Measurements from ENCODE around the gene MAEA. TPM values are rescaled to one million over a fixed set of nuclear protein-coding genes. Genes with fewer than 3 reads are reported as not detected.

MAEA gene
- total RNA-seq, 4 donors from 2014 or later: 33.1 to 60.1 (median 50.5) TPM

DNA sequence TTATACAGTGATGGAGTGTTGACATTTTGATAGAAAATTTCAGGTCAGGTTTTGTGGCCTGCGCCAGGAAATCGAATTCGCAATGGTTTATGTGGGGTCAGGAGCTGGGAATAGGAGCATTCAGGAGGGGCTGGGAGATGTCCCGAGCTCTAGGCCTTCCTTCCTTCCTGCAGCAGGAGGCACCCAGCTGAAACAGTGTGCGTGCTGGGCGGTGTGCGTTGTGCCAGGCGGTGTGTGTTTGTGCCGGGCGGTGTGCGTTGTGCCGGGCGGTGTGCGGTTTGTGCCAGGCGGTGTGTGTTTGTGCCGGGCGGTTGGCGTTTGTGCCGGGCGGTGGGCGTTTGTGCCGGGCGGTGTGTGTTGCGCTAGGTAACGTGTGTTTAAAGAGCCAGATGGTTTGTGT is 59.1 kb downstream of the MAEA start:
- TF ChIP-seq, protein P1, sequence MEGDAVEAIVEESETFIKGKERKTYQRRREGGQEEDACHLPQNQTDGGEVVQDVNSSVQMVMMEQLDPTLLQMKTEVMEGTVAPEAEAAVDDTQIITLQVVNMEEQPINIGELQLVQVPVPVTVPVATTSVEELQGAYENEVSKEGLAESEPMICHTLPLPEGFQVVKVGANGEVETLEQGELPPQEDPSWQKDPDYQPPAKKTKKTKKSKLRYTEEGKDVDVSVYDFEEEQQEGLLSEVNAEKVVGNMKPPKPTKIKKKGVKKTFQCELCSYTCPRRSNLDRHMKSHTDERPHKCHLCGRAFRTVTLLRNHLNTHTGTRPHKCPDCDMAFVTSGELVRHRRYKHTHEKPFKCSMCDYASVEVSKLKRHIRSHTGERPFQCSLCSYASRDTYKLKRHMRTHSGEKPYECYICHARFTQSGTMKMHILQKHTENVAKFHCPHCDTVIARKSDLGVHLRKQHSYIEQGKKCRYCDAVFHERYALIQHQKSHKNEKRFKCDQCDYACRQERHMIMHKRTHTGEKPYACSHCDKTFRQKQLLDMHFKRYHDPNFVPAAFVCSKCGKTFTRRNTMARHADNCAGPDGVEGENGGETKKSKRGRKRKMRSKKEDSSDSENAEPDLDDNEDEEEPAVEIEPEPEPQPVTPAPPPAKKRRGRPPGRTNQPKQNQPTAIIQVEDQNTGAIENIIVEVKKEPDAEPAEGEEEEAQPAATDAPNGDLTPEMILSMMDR (IDR thresholded peaks at IDR 0.05; ENCODE audit: low read depth): no peak

DNA sequence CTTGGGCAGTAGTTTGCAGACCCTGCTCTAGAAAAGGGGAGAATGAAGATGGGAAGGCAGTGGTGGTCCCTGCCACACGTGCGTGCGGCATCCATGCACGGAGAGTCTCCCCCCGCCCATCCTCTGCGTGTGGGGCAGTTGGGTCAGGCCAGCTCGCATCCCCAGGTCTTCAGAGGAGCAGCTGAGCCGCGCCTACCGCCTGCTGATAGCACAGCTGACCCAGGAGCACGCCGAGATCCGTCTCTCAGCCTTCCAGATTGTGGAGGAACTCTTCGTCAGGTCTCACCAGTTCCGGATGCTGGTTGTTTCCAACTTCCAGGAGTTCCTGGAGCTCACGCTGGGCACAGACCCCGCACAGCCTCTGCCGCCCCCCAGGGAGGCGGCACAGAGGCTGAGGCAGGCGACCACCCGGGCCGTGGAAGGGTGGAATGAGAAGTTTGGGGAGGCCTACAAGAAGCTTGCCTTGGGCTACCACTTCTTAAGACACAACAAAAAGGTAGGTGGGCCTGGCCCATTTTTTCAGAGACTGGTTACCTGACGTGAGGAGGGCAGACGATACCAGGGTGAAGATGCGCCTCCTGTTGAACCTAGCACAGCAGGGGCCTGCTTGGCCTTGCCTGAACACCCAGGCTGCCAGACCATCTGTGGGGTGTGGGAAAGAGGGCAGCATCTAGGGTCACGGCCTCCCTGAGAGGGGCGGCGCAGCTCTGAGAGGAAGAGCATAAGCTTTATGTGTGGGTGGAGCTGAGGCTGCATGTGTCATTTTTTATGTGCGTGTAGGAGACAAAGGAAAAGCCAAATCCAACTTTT is 59.9 kb downstream of the MAEA start:
- TF ChIP-seq, protein P1 (IDR thresholded peaks at IDR 0.05; ENCODE audit: low read depth): no peak

DNA sequence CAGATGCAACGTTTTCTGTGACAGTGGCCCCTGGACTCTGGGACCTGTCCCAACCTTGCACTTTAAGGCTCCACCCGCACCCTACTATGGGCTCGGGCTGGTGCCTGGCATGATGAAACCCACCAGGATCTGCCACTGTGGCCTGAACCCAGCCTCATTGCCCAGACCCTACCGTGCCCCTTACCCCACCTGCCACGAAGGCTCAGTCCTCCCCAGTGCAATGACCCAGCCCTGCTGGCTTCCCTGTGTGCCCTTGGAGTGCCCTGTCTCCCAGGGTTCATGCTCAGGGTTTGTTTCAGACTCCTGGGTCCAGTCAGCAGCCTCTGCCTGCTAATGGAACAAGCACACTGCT is 60.5 kb downstream of the MAEA start:
- TF ChIP-seq, protein P1 (IDR thresholded peaks at IDR 0.05; ENCODE audit: low read depth): no peak

DNA sequence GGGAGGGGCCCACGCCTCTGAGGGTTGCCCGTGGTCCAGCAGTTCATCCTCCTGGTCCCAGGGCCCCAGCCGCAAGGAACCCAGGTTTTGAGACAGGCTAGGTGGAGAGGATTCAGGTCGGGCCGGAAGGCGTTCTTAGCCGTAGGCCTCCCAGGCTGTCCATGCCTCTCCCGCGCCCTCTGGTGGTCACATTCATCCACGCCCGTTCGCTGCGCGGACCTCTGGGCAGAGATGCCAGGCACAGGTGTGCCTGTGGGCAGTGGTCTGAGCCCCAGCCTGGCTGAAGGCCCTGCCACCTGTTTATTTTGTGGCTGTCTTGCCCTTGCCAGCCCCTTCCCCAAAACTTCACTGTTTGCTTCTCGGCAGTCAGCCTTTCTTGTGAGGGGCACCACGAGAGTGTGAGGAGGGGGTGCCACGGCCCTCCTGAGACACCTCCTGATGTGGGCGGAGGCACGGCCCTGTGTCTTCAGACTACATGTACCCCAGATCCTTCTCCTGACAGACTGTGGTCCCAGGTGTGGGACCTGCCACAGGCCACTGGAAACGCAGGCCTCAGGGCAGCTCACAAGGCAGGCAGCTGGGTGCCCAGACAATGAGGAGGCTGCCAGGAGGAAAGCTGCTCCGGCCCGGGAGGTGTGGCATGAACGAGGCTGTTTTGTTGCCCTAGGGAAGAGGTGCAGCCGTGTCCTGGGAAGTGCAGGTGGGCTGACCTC is 62.3 kb downstream of the MAEA start:
- TF ChIP-seq, protein P1 (IDR thresholded peaks at IDR 0.05; ENCODE audit: low read depth): no peak

DNA sequence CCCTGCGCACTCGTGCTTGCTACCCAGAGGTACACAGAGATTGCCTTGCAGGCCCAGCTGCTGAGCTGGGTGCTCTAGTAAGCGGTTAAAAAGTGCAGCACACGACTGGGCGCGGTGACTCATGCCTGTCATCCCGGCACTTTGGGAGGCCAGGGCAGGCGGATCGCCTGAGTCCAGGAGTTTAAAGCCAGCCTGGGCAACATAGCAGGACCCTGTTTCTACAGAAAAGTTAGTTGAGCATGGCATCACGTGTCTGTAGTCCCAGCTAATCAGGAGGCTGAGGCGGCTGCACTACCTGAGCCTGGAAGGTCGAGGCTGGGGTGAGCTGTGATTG is 62.8 kb downstream of the MAEA start:
- TF ChIP-seq, protein P1 (IDR thresholded peaks at IDR 0.05; ENCODE audit: low read depth): no peak

DNA sequence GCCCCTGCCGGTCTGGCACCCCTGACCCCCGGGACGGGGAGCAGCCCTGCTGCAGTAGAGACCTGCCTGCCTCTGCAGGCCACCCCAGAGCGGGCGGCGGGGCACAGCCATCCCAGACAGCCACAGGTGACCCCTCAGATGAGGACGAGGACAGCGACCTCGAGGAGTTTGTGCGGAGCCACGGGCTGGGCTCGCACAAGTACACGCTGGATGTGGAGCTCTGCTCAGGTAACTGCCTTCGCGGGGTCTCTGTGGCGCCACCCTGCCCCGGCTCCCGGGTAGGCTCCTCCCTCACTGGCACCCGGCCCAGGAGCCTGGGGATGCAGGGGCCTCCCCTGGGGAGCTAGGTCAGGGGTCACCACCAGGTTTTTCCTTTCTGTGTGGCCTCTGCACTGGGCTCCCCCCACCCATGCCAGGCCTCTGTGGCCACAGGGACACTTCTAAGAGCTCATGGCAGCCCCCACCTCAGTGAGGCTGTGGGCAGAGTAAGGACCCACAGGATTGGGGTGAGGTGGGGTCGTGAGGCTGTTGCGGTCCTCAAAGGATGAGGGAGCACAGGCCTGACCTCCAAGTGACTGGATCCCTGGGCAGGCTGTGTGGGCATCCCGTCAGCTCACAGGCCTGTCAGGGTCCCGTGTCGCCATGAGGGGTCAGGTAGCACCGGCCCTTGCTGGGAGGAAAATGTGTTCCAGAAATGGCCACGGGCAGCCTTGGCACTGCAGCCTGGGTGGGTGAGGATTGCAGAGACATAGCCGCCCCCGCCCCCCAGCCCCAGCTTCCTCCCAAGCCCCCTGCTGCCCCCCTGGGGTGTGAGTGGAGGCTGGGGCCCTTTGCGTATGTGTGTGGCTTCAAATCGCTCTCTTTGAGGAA is 63.7 kb downstream of the MAEA start:
- TF ChIP-seq, protein P1 (IDR thresholded peaks at IDR 0.05; ENCODE audit: low read depth): no peak
